Smooth muscle cell (in vitro differentiated cells): Measurements from ENCODE around the gene OR7D4. TPM values are rescaled to one million over a fixed set of nuclear protein-coding genes. Genes with fewer than 3 reads are reported as not detected.

Experiments used
- DNase-seq: peaks from one replicate; lab custom pipeline; 2025; ENCODE audit not compliant: unreplicated experiment; lab: John Stamatoyannopoulos, UW
- H2AFZ ChIP-seq: fragments of 200-600 bp; sonication (generic); 2 replicates; pipeline ENCODE4 v1.6.0; 2016; ENCODE audit warnings: antibody characterized with exemption, low read depth, mild to moderate bottlenecking
- H3F3A ChIP-seq: fragments of 200-600 bp; sonication (generic); 2 replicates; pipeline ENCODE4 v1.6.0; 2017; ENCODE audit warnings: antibody characterized with exemption, low read depth
- H3K27ac ChIP-seq: fragments of 200-600 bp; sonication (generic); 2 replicates; pipeline ENCODE4 v1.5.1; 2016; ENCODE audit warnings: low read depth, mild to moderate bottlenecking
- H3K27me3 ChIP-seq: fragments of 200-600 bp; sonication (generic); 2 replicates; pipeline ENCODE4 v1.6.1; 2016; ENCODE audit warnings: low read depth, mild to moderate bottlenecking
- H3K36me3 ChIP-seq: fragments of 200-600 bp; sonication (generic); 2 replicates; pipeline ENCODE4 v1.5.1; 2016; ENCODE audit warnings: low read depth
- H3K4me1 ChIP-seq: fragments of 200-600 bp; sonication (generic); 2 replicates; pipeline ENCODE4 v1.5.1; 2016; ENCODE audit warnings: low read depth
- H3K4me2 ChIP-seq: fragments of 200-600 bp; sonication (generic); 2 replicates; pipeline ENCODE4 v1.6.0; 2016; ENCODE audit warnings: mild to moderate bottlenecking
- H3K4me3 ChIP-seq: fragments of 200-600 bp; sonication (generic); 2 replicates; pipeline ENCODE4 v1.5.1; 2016; ENCODE audit warnings: mild to moderate bottlenecking
- H3K79me2 ChIP-seq: fragments of 200-600 bp; sonication (generic); 2 replicates; pipeline ENCODE4 v1.6.0; 2016; ENCODE audit warnings: low read depth, mild to moderate bottlenecking
- H3K9ac ChIP-seq: fragments of 200-600 bp; sonication (generic); 2 replicates; pipeline ENCODE4 v1.6.0; 2016; ENCODE audit warnings: low read depth
- H3K9me3 ChIP-seq: fragments of 200-600 bp; sonication (generic); replicated peaks from 2 replicates; pipeline ENCODE4 v1.5.1; 2016; ENCODE audit warnings: low read depth
- H4K20me1 ChIP-seq: fragments of 200-600 bp; sonication (generic); 2 replicates; pipeline ENCODE4 v1.6.0; 2016; ENCODE audit warnings: low read depth
- CTCF ChIP-seq: fragments of 200-600 bp; sonication (generic); IDR thresholded peaks from 2 replicates; pipeline ENCODE4 v1.5.1; 2017; ENCODE audit warnings: borderline replicate concordance, mild to moderate bottlenecking, antibody characterized with exemption; ENCODE audit not compliant: insufficient read depth, poor library complexity, severe bottlenecking
- WGBS: methylation state at CpG from one replicate; pipeline ENCODE4 v1.1.7; 2016; ENCODE audit warnings: low lambda C conversion rate; 5-methylcytosine and 5-hydroxymethylcytosine counted together
- polyA plus RNA-seq: library from polyadenylated mRNA; unstranded; fragments of >200 nt; fragmentation: Nextera tagmentation; extraction: Ambion mirVana; gene quantifications from 2 replicates; pipeline ENCODE4 v1.2.1, GENCODE V29; 2016
- total RNA-seq: library from RNA; depleted of rRNA; stranded (reverse); fragments of >200 nt; gene quantifications from 2 replicates; pipeline ENCODE4 v1.2.3, GENCODE V29; 2014

The OR7D4 gene
- total and polyA plus RNA-seq, 2 experiments from 2014 or later, result not detected

- Histone ChIP-seq H3K9ac (no peak overlapping the region), H3K36me3 (peaks cover 16% of the 10 kb centered on the region), H3F3A (no peaks in the 10 kb centered on the region), H3K4me1 (no peaks in the 10 kb centered on the region), H3K27ac (no peak overlapping the region), H3K79me2 (no peaks in the 10 kb centered on the region), H4K20me1 (no peaks in the 10 kb centered on the region), H3K4me2 (no peak overlapping the region), H2AFZ (no peak overlapping the region), H3K4me3 (no peak overlapping the region), H3K9me3 (peaks cover 2% of the 10 kb centered on the region), H3K27me3 (no peaks in the 10 kb centered on the region)
- TF ChIP-seq CTCF, result no peak
- DNase-seq, result no peak
- 96% methylated on average over 4 of the region's 4 CpGs for WGBS
Observed at GRCh38 chr19:9166846-9167245, 52.5 kb downstream of the OR7D4 start.

- TF ChIP-seq CTCF, result no peak
- Histone ChIP-seq H3K27me3 (no peaks in the 10 kb centered on the region), H3K27ac (no peak overlapping the region), H2AFZ (no peak overlapping the region), H3K79me2 (no peaks in the 10 kb centered on the region), H4K20me1 (no peaks in the 10 kb centered on the region), H3K4me3 (no peak overlapping the region), H3K36me3 (peaks cover 32% of the 10 kb centered on the region), H3K9me3 (peaks cover 18% of the 10 kb centered on the region), H3K4me2 (no peak overlapping the region), H3K9ac (no peak overlapping the region), H3F3A (no peaks in the 10 kb centered on the region), H3K4me1 (no peaks in the 10 kb centered on the region)
- no peak for DNase-seq
- 92% methylated on average over 3 of the region's 3 CpGs for WGBS
Observed at GRCh38 chr19:9165261-9165660, 54.1 kb downstream of the OR7D4 start.

GRCh38 chr19:9161427-9161826 is 58.0 kb downstream of the OR7D4 start:
- H3K27ac ChIP-seq, result no peak overlapping the region
- peaks cover 29% of the 10 kb centered on the region for H3K9me3 ChIP-seq
- H2AFZ ChIP-seq, result no peak overlapping the region
- no peak overlapping the region for H3K9ac ChIP-seq
- DNase-seq, result no peak
- H3K4me1 ChIP-seq, result no peaks in the 10 kb centered on the region
- no peak for TF ChIP-seq CTCF
- no peaks in the 10 kb centered on the region for H3F3A ChIP-seq
- no peaks in the 10 kb centered on the region for H3K79me2 ChIP-seq
- WGBS, result 98% methylated on average over 12 of the region's 12 CpGs
- no peaks in the 10 kb centered on the region for H3K27me3 ChIP-seq
- no peak overlapping the region for H3K4me2 ChIP-seq
- no peak overlapping the region for H3K4me3 ChIP-seq
- peaks cover 2% of the 10 kb centered on the region for H4K20me1 ChIP-seq
- peaks cover 52% of the 10 kb centered on the region for H3K36me3 ChIP-seq

Other genes starting within 250 kb of the OR7D4 start
- gene MUC16, start 209.2 kb downstream of the OR7D4 start, total RNA-seq, result 0.04 TPM in 2 replicates
- gene MUC16, start 209.2 kb downstream of the OR7D4 start, polyA plus RNA-seq, result under 0.01 TPM in 1 of 2 replicates, not detected in the other
- gene OR1M1, start 132.5 kb downstream of the OR7D4 start, total RNA-seq, result not detected in 2 replicates
- gene OR1M1, start 132.5 kb downstream of the OR7D4 start, polyA plus RNA-seq, result not detected in 2 replicates
- not detected in 2 replicates for gene OR7G2, start 112.1 kb downstream of the OR7D4 start, total RNA-seq
- gene OR7G2, start 112.1 kb downstream of the OR7D4 start, polyA plus RNA-seq, result not detected in 2 replicates
- not detected in 2 replicates for gene OR7G1, start 103.8 kb downstream of the OR7D4 start, total RNA-seq
- gene OR7G1, start 103.8 kb downstream of the OR7D4 start, polyA plus RNA-seq, result not detected in 2 replicates
- gene OR7G3, start 92.6 kb downstream of the OR7D4 start, total RNA-seq, result not detected in 2 replicates
- not detected in 2 replicates for gene OR7G3, start 92.6 kb downstream of the OR7D4 start, polyA plus RNA-seq
- gene ZNF317, start 79.2 kb downstream of the OR7D4 start, total RNA-seq, result 19.0 and 23.8 TPM in 2 replicates
- gene ZNF317, start 79.2 kb downstream of the OR7D4 start, polyA plus RNA-seq, result 19.6 and 22.1 TPM in 2 replicates
- 0.04 and 0.67 TPM in 2 replicates for gene OR7D2, start 40.6 kb downstream of the OR7D4 start, total RNA-seq
- gene OR7D2, start 40.6 kb downstream of the OR7D4 start, polyA plus RNA-seq, result 0.18 and 0.22 TPM in 2 replicates
- gene OR7E24, start 31.3 kb upstream of the OR7D4 start, total RNA-seq, result not detected in 2 replicates
- gene OR7E24, start 31.3 kb upstream of the OR7D4 start, polyA plus RNA-seq, result not detected in 2 replicates
- gene ZNF699, start 90.2 kb upstream of the OR7D4 start, total RNA-seq, result 6.3 and 17.9 TPM in 2 replicates
- 3.5 and 3.7 TPM in 2 replicates for gene ZNF699, start 90.2 kb upstream of the OR7D4 start, polyA plus RNA-seq
- 22.8 and 23.8 TPM in 2 replicates for gene ZNF559, start 104.6 kb upstream of the OR7D4 start, total RNA-seq
- gene ZNF559, start 104.6 kb upstream of the OR7D4 start, polyA plus RNA-seq, result 7.8 and 8.9 TPM in 2 replicates
- 4.8 and 5.3 TPM in 2 replicates for gene ZNF177, start 143.4 kb upstream of the OR7D4 start, total RNA-seq
- gene ZNF177, start 143.4 kb upstream of the OR7D4 start, polyA plus RNA-seq, result 2.4 and 2.8 TPM in 2 replicates
- gene ZNF266, start 216.0 kb upstream of the OR7D4 start, total RNA-seq, result 19.6 and 56.6 TPM in 2 replicates
- 8.9 and 11.5 TPM in 2 replicates for gene ZNF266, start 216.0 kb upstream of the OR7D4 start, polyA plus RNA-seq